HUDEP-2 (cell line): ENCODE measurements around the gene PRDM16.

Experiments used
- DNase-seq, 76 experiments: peaks; one replicate each; lab custom pipeline; 2025; ENCODE audit not compliant: unreplicated experiment in 76 of 76; lab: John Stamatoyannopoulos, UW

Gene PRDM16

GRCh38 chr1:3068564-3069431 lies at the start of gene PRDM16:
TSS of gene PRDM16 (plus strand) at chr1:3069203. CDS start at chr1:3069260, 57 bp downstream.
- DNase-seq, result peak in 2 of 76 experiments; percentile 3 to 7

GRCh38 chr1:3019516-3020051 lies 49.4 kb upstream of the PRDM16 start:
- DNase-seq, result no peak

DNA sequence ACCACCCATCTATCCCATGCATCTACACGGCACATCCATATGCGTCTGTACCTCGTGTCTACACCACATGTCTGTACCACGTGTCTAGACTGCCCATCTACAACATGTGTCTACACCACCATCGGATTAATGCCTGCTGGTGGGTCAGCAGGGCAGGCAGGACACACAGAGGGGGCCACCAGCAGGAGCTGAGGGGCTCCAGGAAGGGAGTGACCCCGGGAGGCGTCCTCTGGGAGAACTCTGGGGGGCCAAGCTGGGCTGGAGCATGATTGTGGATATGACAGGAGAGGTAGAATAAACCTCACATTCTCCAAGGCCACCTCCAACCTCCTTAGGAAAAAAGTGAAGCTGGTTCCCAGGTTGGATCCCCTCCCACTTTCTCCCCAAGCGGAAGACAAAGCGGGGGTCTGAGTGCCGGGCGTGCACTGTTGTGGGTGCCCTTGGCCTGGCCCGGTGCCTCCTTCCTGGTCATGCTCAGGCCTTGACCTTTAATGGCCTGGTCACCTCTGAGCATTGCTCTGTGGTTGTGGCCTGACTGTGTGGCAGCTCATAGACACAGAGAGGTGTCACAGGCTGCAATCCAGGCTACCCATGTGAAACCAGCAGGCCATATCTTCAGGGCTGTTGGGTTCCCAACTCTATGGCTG lies 48.6 kb upstream of the PRDM16 start:
- no peak for DNase-seq

GRCh38 chr1:3021233-3021671 lies 47.8 kb upstream of the PRDM16 start, which contains the start of gene ACTRT2:
TSS of gene ACTRT2 (plus strand) at chr1:3021467. CDS start at chr1:3021687, 220 bp downstream.
- no peak for DNase-seq

GRCh38 chr1:3021801-3022401 lies 47.1 kb upstream of the PRDM16 start:
- no peak for DNase-seq

DNA sequence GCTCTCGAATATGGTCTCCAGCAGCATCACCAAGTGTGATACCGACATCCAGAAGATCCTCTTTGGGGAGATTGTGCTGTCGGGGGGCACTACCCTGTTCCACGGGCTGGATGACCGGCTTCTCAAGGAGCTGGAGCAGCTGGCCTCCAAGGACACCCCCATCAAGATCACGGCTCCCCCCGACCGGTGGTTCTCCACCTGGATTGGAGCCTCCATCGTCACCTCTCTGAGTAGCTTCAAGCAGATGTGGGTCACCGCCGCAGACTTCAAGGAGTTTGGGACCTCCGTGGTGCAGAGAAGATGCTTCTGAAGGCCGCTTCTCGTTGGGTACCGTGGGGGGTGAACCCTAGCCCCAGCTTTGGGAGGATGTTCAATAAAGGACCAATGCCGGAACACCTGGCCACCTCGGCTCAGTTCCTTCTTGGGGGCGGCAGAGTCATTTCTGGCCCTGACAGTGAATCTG lies 46.5 kb upstream of the PRDM16 start:
- DNase-seq, result no peak

- no peak for DNase-seq
These were observed 46.0 kb upstream of the PRDM16 start for GRCh38 chr1:3022976-3023375.

GRCh38 chr1:3024019-3024418 lies 45.0 kb upstream of the PRDM16 start:
- DNase-seq, result no peak

- no peak for DNase-seq
These were observed 44.4 kb upstream of the PRDM16 start for GRCh38 chr1:3024588-3024987.

- no peak for DNase-seq
These were observed 42.9 kb upstream of the PRDM16 start for GRCh38 chr1:3026124-3026523.

DNA sequence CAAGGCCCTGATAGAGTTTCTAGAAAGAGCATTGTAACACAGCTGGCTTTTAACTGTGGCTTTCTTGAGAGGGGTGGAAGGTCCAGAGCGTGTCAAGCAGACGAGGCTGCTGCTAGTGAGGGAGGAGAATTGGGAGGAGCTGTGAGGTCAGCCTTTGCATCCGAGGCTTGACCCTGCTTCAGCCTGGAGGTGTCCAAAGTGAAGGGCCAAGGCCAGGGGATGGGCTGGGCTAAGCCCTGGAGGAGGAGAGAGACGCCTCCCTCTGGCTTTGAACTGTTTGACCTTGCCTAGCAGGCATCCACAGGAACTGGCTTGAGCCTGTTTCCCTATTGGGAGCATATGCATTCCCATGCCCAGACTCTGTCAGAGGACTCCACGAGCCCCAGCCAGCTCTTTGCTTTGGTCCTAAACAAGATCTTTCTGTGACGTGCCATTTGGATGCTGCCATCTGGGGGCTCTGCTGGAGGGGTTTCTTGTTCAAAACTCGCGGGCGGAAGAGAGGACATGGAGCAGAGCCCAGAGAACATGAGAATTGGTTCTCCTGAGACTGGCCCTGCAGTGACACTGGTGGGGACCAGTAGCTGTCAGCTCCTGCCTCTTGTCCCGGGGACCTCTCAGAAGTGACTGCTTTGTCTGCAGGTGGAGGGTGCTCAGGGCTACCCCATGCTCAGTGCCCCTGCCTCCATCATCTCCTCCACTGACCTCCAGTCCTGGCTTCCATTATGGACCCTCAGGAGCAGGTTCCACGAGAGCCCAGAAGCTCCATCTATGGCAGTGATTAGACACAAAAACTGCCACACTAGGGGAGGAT lies 42.2 kb upstream of the PRDM16 start:
- DNase-seq, result no peak

GRCh38 chr1:3027611-3028371 lies 41.2 kb upstream of the PRDM16 start:
- no peak for DNase-seq

DNA sequence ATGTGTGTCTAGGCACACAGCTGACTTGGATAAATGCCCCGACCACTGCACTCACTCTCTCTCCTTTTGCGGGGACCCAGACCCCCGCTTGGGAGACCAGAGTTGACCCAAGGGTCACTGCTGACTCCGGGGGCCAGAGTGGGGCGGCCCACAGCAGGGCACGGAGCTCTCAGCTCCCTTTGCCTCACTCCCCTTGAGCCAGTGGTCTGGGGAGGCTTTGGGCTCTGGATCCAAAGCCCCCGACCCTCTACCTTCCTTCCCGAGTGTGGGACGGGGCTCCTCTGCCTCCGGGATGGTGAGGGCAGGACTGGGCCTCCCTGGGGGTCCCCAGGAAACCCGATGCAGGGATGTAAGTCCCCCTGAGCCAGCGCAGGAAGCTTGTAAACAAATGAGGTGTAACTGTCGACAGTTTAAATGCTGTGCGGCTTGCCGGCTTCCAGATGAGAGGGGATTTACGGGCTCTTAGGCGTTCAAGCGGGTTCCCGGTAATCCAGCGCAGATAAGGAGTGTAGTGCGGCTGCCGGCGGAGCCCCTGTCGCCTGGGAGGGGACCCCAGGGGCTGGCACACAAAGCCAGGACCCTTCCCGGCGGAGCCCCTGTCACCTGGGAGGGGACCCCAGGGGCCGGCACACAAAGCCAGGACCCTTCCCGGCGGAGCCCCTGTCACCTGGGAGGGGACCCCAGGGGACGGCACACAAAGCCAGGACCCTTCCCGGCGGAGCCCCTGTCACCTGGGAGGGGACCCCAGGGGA lies 40.3 kb upstream of the PRDM16 start:
- DNase-seq, result no peak

GRCh38 chr1:3029481-3029961 lies 39.5 kb upstream of the PRDM16 start:
- no peak for DNase-seq

- DNase-seq, result no peak
These were observed 38.9 kb upstream of the PRDM16 start for GRCh38 chr1:3029991-3030662.

GRCh38 chr1:3030663-3031381 lies 38.2 kb upstream of the PRDM16 start:
- no peak for DNase-seq

DNA sequence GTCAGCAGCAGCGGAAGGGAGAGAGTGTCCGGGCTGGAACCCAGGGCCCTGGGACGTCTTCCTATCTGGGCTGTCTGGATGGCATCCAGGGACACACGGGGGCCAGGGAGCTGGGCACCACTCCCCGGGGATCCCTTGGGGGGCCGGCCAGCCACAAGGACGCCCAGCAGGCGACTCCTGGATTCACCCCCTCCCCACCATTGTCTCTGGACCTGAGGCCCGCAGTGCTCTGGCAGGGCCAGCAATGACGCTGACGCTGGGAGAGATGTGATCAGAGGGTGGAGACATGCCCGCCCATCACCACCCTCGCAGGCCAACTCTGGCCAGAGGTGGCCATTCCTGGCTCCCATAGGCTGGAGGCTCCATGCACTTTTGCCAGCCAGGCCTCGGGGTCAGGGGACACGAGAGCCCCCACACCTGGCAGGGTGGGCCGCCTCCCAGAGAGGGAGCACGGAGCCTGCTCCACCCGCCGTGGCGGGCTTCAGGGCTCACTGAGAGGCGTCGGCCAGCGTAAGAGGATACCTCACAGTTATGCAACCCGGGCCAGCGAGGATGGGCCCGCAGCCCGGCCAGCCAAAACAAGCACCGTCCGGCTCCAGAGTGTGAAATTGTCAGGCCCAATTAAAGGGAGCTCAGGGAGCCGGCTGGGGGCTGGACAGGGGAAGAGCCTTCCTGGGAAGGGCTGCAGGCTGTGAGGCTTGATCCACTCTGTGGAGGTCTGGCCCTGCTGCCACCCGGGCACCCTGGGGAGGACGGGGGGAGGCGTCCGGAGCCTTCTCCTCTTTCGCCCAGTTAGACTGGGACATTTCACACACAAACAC lies 37.4 kb upstream of the PRDM16 start:
- DNase-seq, result no peak
